AG04450 (cell line): Measurements from ENCODE around the gene ERCC3. TPM values are rescaled to one million over a fixed set of nuclear protein-coding genes. Genes with fewer than 3 reads are reported as not detected.

Experiments used
- CTCF ChIA-PET: fragments of 300-600, 350-600 bp; formaldehyde crosslinking; extraction: SDS; loops from one replicate; lab custom pipeline; 2022; ENCODE audit warnings: antibody characterized with exemption, inconsistent platforms; lab: Charles Lee
- POLR2A ChIA-PET: fragments of 350-600 bp; formaldehyde crosslinking; extraction: SDS; loops from one replicate; lab custom pipeline; 2021; ENCODE audit warnings: antibody characterized with exemption, inconsistent platforms; lab: Yijun Ruan, JAX
- DNase-seq: peaks from one replicate; pipeline ENCODE4 v3.0.0-alpha.2; 2011; ENCODE audit warnings: low read depth, low spot score
- H3K27ac ChIP-seq: one replicate; pipeline ENCODE4 v1.5.1; 2012; ENCODE audit warnings: low read depth, low read length, control low read depth
- H3K27me3 ChIP-seq: one replicate; pipeline ENCODE4 v1.6.0; 2012; ENCODE audit warnings: low read length; ENCODE audit not compliant: control insufficient read depth, insufficient read depth
- H3K4me3 ChIP-seq: 2 replicates; pipeline ENCODE4 v1.5.1; 2011; ENCODE audit warnings: mild to moderate bottlenecking, low read depth, low read length, control low read depth
- H3K9me3 ChIP-seq: 2 replicates; pipeline ENCODE4 v1.5.1; 2012; ENCODE audit warnings: low read length; ENCODE audit not compliant: control insufficient read depth, insufficient read depth
- CTCF ChIP-seq: IDR thresholded peaks from 2 replicates; pipeline ENCODE4 v1.5.1; 2011; ENCODE audit warnings: low read depth, low read length, control low read depth, inconsistent platforms
- polyA plus RNA-seq: library from polyadenylated mRNA; depleted of rRNA; stranded (reverse); fragments of >200 nt; gene quantifications from 2 replicates; pipeline ENCODE4 v1.2.3, GENCODE V29; 2011

The ERCC3 gene
- polyA plus RNA-seq, 1 experiment, result 53.5 TPM

- Histone ChIP-seq H3K9me3 (peaks cover 7% of the 10 kb centered on the region), H3K27me3 (peaks cover 49% of the 10 kb centered on the region), H3K27ac (no peak within 1 kb of the TSS), H3K4me3 (peak within 1 kb of the TSS; percentile 43)
- POLR2A ChIA-PET, result interaction anchor here (0.7 kb wide), 1 partner anchor 636 kb away, joined by 7 read pairs; no protein-coding TSS in a partner anchor
- CTCF ChIA-PET, result no interaction called here
- DNase-seq, result no peak
- no peak for TF ChIP-seq CTCF
Measured at GRCh38 chr2:127220102-127220767, 73.7 kb downstream of the ERCC3 start, which contains the start of gene CYP27C1. Gene CYP27C1, minus strand, starts transcription at chr2:127220299. Its CDS starts 29 bp downstream, at chr2:127220270.

DNA sequence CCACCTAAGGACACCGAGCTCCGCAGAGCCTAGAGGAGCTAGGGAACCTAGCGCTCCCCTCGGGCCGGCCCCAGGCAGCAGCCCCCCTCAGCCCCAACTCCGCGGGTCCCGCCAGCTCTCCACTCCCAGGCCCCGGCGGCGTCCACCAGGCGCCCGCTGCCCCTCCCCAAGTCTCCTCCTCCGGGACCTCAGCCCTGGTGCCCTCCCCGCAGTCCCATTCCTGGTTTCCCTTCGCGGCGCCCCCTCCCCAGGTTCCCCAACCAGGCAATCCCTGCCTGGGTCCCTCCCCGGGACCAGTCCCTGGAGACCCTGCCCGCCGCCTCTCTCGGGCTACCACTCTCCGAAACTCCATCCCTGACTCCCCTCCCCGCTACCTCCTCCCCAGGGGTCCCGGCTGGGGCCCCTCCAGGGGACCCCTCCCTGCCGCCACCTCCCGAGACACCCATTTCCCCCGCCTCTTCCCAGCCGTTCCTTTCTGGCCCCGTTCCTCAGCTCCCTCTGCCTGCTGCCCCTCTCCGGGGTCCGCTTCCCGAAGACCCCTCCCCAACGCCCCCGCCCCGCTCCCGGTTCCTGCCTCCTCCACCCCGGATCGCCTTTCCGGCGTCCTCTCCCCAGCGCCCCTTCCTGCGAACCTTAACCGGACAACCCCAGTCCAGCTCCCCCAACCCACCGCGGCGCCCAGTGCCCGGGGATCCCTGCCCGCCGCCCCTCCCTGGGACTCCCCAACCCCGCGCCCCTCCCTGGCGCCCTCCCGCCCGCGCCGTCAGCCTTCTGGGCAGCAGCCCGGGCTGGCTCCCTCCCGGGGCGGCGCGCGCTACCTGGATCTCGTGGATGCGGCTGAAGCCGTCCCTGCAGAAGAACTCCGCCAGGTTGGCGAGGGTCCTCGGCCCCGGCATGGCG, 74.5 kb downstream of the ERCC3 start:
- Histone ChIP-seq H3K9me3 (peaks cover 7% of the 10 kb centered on the region), H3K27me3 (peaks cover 47% of the 10 kb centered on the region), H3K27ac (no peak overlapping the region), H3K4me3 (peak overlapping the region; percentile 43)
- no peak for DNase-seq
- no peak for TF ChIP-seq CTCF
- CTCF ChIA-PET, result no interaction called here
- POLR2A ChIA-PET, result no interaction called here

DNA sequence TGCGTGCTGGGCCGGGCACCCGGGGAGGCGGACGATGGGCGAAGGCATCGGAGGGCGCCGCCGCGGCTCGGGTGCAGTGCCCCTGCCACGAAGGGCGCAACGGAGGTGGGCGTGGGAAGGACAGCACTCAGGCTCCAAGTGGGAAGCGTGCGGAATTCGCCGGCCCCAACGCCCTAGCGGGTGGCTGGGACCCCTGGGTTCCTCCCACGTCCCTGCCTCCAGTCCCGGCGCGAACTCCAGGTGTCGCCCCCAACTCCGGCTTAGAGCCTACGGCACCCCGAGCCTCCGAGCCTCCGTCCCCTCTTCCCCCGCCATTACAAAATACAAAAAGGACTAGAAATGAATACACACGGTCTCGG, 75.2 kb downstream of the ERCC3 start:
- H3K27me3 ChIP-seq, result peaks cover 47% of the 10 kb centered on the region
- peaks cover 7% of the 10 kb centered on the region for H3K9me3 ChIP-seq
- no peak overlapping the region for H3K27ac ChIP-seq
- ChIA-PET POLR2A (no interaction called here), CTCF (no interaction called here)
- no peak for DNase-seq
- peak overlapping the region; percentile 43 for H3K4me3 ChIP-seq
- TF ChIP-seq CTCF, result no peak

DNA sequence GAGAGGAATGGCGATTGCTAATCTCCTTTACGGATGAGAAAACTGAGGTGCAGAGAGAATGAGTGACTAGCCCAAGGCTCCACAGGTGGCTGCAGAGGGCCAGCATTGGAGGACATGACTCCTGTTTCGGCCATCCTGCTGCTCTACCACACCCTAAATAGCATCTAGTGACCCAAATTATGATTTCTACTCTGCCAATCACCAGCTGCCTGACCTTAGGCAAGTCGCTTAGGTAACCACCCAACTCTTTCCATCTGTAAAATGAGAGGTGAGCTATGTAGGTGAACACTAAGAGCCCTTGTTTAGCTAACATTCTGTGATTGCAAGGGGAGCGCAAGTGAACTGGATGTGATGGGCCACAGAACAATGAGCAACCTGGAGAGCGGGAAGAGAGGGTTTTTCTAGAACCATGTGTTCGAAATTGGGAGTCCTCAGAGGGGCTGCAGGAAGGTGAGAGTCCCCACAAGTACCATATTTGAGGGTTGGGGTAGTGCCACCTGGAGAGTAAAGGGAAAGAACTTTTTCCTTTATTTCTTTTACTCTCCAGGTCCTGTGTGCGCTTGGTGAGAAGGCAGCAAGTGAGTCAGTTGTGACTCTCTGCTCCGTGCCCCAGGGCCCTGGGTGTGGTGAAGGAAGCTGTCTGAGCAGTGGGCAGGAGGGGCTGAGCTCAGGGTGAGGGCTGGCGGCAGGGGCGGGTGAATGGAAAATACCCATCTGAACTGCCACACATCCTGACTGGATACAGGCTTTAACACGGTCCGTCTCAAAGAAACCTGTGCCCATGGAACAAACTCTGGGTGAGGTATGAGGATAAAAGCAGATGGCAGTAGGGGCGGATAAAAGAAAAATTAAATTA, 76.2 kb downstream of the ERCC3 start:
- peaks cover 49% of the 10 kb centered on the region for H3K27me3 ChIP-seq
- POLR2A ChIA-PET, result no interaction called here
- DNase-seq, result no peak
- no peak overlapping the region for H3K4me3 ChIP-seq
- H3K9me3 ChIP-seq, result peaks cover 7% of the 10 kb centered on the region
- no peak for TF ChIP-seq CTCF
- CTCF ChIA-PET, result no interaction called here
- H3K27ac ChIP-seq, result no peak overlapping the region
